Measurements from ENCODE around the gene MALRD1.

The MALRD1 gene

GRCh38 chr10:19048489-19048888, at the start of gene MALRD1:
TSS of gene MALRD1 (plus strand) at chr10:19048801. CDS start at chr10:19048939, 138 bp downstream.
- ChIA-PET CTCF (no interaction called here), POLR2A (no interaction called here)
- no peak for DNase-seq (ENCODE audit: extremely low spot score)
- TF ChIP-seq FOXM1 (IDR thresholded peaks at IDR 0.05; ENCODE audit: borderline replicate concordance) (no peak), NFRKB (IDR thresholded peaks at IDR 0.05) (no peak), LEF1 (IDR thresholded peaks at IDR 0.05; ENCODE audit: borderline replicate concordance) (no peak)

- TF ChIP-seq L3MBTL2 (conservative IDR thresholded peaks at IDR 0.05) (no peak), LEF1 (IDR thresholded peaks at IDR 0.05; ENCODE audit: borderline replicate concordance) (no peak), CTBP1 (IDR thresholded peaks at IDR 0.05; ENCODE audit: borderline replicate concordance) (no peak), ELF4 (IDR thresholded peaks at IDR 0.05) (no peak), TARDBP (IDR thresholded peaks at IDR 0.05) (no peak), SUZ12 (IDR thresholded peaks at IDR 0.05) (no peak), HDGF (IDR thresholded peaks at IDR 0.05; ENCODE audit: borderline replicate concordance) (no peak), FOXK2 (IDR thresholded peaks at IDR 0.05) (no peak), ARNT (IDR thresholded peaks at IDR 0.05) (no peak), FOXA1 (IDR thresholded peaks at IDR 0.05) (no peak), FOXM1 (IDR thresholded peaks at IDR 0.05; ENCODE audit: borderline replicate concordance) (no peak), SP1 (IDR thresholded peaks at IDR 0.05) (no peak), ZNF384 (IDR thresholded peaks at IDR 0.05) (no peak), NFRKB (IDR thresholded peaks at IDR 0.05) (no peak)
- POLR2A ChIA-PET, result no interaction called here
- DNase-seq (ENCODE audit: extremely low spot score), result no peak
- CTCF ChIA-PET, result no interaction called here
These were observed 45.3 kb upstream of the MALRD1 start for GRCh38 chr10:19003341-19003740.

GRCh38 chr10:19012111-19012510, 36.5 kb upstream of the MALRD1 start:
- TF ChIP-seq L3MBTL2 (conservative IDR thresholded peaks at IDR 0.05) (no peak), ZNF384 (IDR thresholded peaks at IDR 0.05) (no peak), FOXM1 (IDR thresholded peaks at IDR 0.05; ENCODE audit: borderline replicate concordance) (no peak), NFRKB (IDR thresholded peaks at IDR 0.05) (no peak), HDGF (IDR thresholded peaks at IDR 0.05; ENCODE audit: borderline replicate concordance) (no peak), PKNOX1 (IDR thresholded peaks at IDR 0.05) (no peak), LEF1 (IDR thresholded peaks at IDR 0.05; ENCODE audit: borderline replicate concordance) (no peak), CTBP1 (IDR thresholded peaks at IDR 0.05; ENCODE audit: borderline replicate concordance) (no peak), FOXA1 (IDR thresholded peaks at IDR 0.05) (no peak), TARDBP (IDR thresholded peaks at IDR 0.05) (no peak), ARNT (IDR thresholded peaks at IDR 0.05) (no peak), SP1 (IDR thresholded peaks at IDR 0.05) (no peak), BHLHE40 (IDR thresholded peaks at IDR 0.05; ENCODE audit: borderline replicate concordance) (no peak), FOXK2 (IDR thresholded peaks at IDR 0.05) (no peak), SUZ12 (IDR thresholded peaks at IDR 0.05) (no peak), ELF4 (IDR thresholded peaks at IDR 0.05) (no peak)
- POLR2A ChIA-PET, result no interaction called here
- DNase-seq (ENCODE audit: extremely low spot score), result no peak
- CTCF ChIA-PET, result no interaction called here

- no peak for DNase-seq (ENCODE audit: extremely low spot score)
- ChIA-PET POLR2A (no interaction called here), CTCF (interaction anchor here (0.6 kb wide), 1 partner anchor 25 kb away, joined by 4 read pairs; no protein-coding TSS in a partner anchor)
- TF ChIP-seq FOXA1 (IDR thresholded peaks at IDR 0.05) (no peak), HDGF (IDR thresholded peaks at IDR 0.05; ENCODE audit: borderline replicate concordance) (no peak), ZNF384 (IDR thresholded peaks at IDR 0.05) (no peak), BHLHE40 (IDR thresholded peaks at IDR 0.05; ENCODE audit: borderline replicate concordance) (no peak), ARNT (IDR thresholded peaks at IDR 0.05) (no peak), FOXK2 (IDR thresholded peaks at IDR 0.05) (no peak), FOXM1 (IDR thresholded peaks at IDR 0.05; ENCODE audit: borderline replicate concordance) (no peak), PKNOX1 (IDR thresholded peaks at IDR 0.05) (no peak), TARDBP (IDR thresholded peaks at IDR 0.05) (no peak), LEF1 (IDR thresholded peaks at IDR 0.05; ENCODE audit: borderline replicate concordance) (no peak), SUZ12 (IDR thresholded peaks at IDR 0.05) (no peak), CTBP1 (IDR thresholded peaks at IDR 0.05; ENCODE audit: borderline replicate concordance) (no peak), SP1 (IDR thresholded peaks at IDR 0.05) (no peak)
These were observed 34.6 kb upstream of the MALRD1 start for GRCh38 chr10:19014034-19014433.

- CTCF ChIA-PET, result no interaction called here
- POLR2A ChIA-PET, result no interaction called here
- TF ChIP-seq LEF1 (IDR thresholded peaks at IDR 0.05; ENCODE audit: borderline replicate concordance), result no peak
- no peak for TF ChIP-seq FOXM1 (IDR thresholded peaks at IDR 0.05; ENCODE audit: borderline replicate concordance)
- no peak for TF ChIP-seq ELF4 (IDR thresholded peaks at IDR 0.05)
- TF ChIP-seq TARDBP (IDR thresholded peaks at IDR 0.05), result no peak
- no peak for TF ChIP-seq PKNOX1 (IDR thresholded peaks at IDR 0.05)
- TF ChIP-seq FOXA1 (IDR thresholded peaks at IDR 0.05), result no peak
- no peak for TF ChIP-seq SP1 (IDR thresholded peaks at IDR 0.05)
- no peak for TF ChIP-seq NFRKB (IDR thresholded peaks at IDR 0.05)
- TF ChIP-seq SUZ12 (IDR thresholded peaks at IDR 0.05), result no peak
- no peak for TF ChIP-seq CTBP1 (IDR thresholded peaks at IDR 0.05; ENCODE audit: borderline replicate concordance)
- TF ChIP-seq FOXK2 (IDR thresholded peaks at IDR 0.05), result no peak
- TF ChIP-seq HDGF (IDR thresholded peaks at IDR 0.05; ENCODE audit: borderline replicate concordance), result no peak
- TF ChIP-seq BHLHE40 (IDR thresholded peaks at IDR 0.05; ENCODE audit: borderline replicate concordance), result no peak
- TF ChIP-seq L3MBTL2 (conservative IDR thresholded peaks at IDR 0.05), result no peak
- no peak for TF ChIP-seq ARNT (IDR thresholded peaks at IDR 0.05)
- no peak for TF ChIP-seq ZNF384 (IDR thresholded peaks at IDR 0.05)
- DNase-seq (ENCODE audit: extremely low spot score), result no peak
These were observed 34.1 kb upstream of the MALRD1 start for GRCh38 chr10:19014498-19014897.

GRCh38 chr10:19017116-19017890, 31.3 kb upstream of the MALRD1 start:
- no peak for DNase-seq (ENCODE audit: extremely low spot score)
- TF ChIP-seq FOXK2 (IDR thresholded peaks at IDR 0.05) (no peak), ARNT (IDR thresholded peaks at IDR 0.05) (no peak), SUZ12 (IDR thresholded peaks at IDR 0.05) (no peak), HDGF (IDR thresholded peaks at IDR 0.05; ENCODE audit: borderline replicate concordance) (no peak), L3MBTL2 (conservative IDR thresholded peaks at IDR 0.05) (no peak), ZNF384 (IDR thresholded peaks at IDR 0.05) (no peak), PKNOX1 (IDR thresholded peaks at IDR 0.05) (no peak), LEF1 (IDR thresholded peaks at IDR 0.05; ENCODE audit: borderline replicate concordance) (no peak)
- ChIA-PET POLR2A (no interaction called here), CTCF (no interaction called here)

Data from HEK293T (cell line).